Stomach (tissue), 4 donors: ENCODE results near the gene ATG4B.

ENCODE experiments used
- POLR2A ChIP-seq, 4 donors: fragments of 450-650 bp; IDR thresholded peaks; one replicate each; pipeline ENCODE4 v1.6.1; 2016; ENCODE audit warnings: antibody characterized with exemption in 4 of 4, control low read depth in 2 of 4, mild to moderate bottlenecking in 1 of 4, moderate library complexity in 1 of 4
- POLR2AphosphoS5 ChIP-seq, 3 donors: sonication (generic); formaldehyde crosslinking; IDR thresholded peaks; one replicate each; pipeline ENCODE4 v1.6.1; 2016; ENCODE audit warnings: antibody characterized with exemption in 3 of 3
- TF ChIP-seq, protein P1 (sequence below), 7 experiments: fragments of 450-650 bp in 4 of 7; fragments of 200-600 bp in 3 of 7; sonication (generic) in 3 of 7; IDR thresholded peaks; one replicate each; pipeline ENCODE4 v1.5.1; 2016 to 2019; ENCODE audit warnings: antibody characterized with exemption in 7 of 7, control low read depth in 2 of 7, mild to moderate bottlenecking in 1 of 7

DNA sequence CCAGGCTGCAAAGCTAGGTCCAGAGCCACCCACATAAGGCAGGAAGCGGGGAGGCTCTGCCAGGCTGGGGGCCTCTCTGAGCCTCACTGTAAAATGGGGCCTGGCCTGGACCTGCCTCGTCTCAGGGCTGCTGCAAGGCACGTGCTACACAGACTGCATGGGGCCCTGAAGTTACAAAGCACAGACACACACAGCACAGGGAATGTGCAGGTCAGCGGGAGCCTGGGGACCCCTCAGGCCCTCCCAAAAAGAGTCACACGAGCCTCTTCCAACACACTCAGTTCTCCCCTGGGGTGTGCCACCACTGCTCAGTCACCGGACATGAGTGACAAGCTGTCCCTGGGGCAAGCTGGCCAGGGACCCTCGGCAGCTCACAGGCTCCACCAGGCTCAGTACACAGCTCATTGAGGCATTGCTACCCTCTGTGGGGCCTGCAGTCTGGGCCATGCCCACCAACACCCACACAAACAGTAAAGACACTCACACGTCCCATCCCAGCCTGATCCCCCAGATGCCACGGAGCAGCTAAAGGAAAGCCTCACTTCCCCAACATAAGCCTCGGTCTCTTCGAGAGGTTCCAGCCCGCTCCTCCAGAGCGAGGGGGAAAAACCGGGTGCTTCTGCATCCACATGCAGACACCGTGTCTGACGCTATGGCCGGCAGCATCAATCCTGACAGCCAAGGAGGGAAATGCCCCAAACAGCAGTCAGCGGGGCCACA, 45.2 kb upstream of the ATG4B start:
- TF ChIP-seq POLR2A (IDR thresholded peaks at IDR 0.05) = no peak
- no peak for TF ChIP-seq POLR2AphosphoS5 (IDR thresholded peaks at IDR 0.05)
- TF ChIP-seq, protein P1, sequence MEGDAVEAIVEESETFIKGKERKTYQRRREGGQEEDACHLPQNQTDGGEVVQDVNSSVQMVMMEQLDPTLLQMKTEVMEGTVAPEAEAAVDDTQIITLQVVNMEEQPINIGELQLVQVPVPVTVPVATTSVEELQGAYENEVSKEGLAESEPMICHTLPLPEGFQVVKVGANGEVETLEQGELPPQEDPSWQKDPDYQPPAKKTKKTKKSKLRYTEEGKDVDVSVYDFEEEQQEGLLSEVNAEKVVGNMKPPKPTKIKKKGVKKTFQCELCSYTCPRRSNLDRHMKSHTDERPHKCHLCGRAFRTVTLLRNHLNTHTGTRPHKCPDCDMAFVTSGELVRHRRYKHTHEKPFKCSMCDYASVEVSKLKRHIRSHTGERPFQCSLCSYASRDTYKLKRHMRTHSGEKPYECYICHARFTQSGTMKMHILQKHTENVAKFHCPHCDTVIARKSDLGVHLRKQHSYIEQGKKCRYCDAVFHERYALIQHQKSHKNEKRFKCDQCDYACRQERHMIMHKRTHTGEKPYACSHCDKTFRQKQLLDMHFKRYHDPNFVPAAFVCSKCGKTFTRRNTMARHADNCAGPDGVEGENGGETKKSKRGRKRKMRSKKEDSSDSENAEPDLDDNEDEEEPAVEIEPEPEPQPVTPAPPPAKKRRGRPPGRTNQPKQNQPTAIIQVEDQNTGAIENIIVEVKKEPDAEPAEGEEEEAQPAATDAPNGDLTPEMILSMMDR (IDR thresholded peaks at IDR 0.05) = no peak
